ENCODE data around the gene FBXO31.

FBXO31 gene

GRCh38 chr16:87422106-87422505 lies 38.5 kb upstream of the FBXO31 start:
- H3K27me3 ChIP-seq (ENCODE audit: insufficient read depth, poor library complexity, severe bottlenecking), result no peaks in the 10 kb centered on the region
- no peak overlapping the region for H3K4me3 ChIP-seq (replicated peaks; ENCODE audit: insufficient read depth, low read length)
- no peak for TF ChIP-seq SPI1 (IDR thresholded peaks at IDR 0.05; ENCODE audit: borderline replicate concordance, low read depth)
- no peak for TF ChIP-seq REST (IDR thresholded peaks at IDR 0.05; ENCODE audit: insufficient replicate concordance, low read depth)
- TF ChIP-seq GABPA (IDR thresholded peaks at IDR 0.05; ENCODE audit: low read depth), result no peak
- TF ChIP-seq, protein P1, sequence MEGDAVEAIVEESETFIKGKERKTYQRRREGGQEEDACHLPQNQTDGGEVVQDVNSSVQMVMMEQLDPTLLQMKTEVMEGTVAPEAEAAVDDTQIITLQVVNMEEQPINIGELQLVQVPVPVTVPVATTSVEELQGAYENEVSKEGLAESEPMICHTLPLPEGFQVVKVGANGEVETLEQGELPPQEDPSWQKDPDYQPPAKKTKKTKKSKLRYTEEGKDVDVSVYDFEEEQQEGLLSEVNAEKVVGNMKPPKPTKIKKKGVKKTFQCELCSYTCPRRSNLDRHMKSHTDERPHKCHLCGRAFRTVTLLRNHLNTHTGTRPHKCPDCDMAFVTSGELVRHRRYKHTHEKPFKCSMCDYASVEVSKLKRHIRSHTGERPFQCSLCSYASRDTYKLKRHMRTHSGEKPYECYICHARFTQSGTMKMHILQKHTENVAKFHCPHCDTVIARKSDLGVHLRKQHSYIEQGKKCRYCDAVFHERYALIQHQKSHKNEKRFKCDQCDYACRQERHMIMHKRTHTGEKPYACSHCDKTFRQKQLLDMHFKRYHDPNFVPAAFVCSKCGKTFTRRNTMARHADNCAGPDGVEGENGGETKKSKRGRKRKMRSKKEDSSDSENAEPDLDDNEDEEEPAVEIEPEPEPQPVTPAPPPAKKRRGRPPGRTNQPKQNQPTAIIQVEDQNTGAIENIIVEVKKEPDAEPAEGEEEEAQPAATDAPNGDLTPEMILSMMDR (IDR thresholded peaks at IDR 0.05; ENCODE audit: insufficient read depth, low read length), result no peak
- no peak overlapping the region for H3K27ac ChIP-seq (replicated peaks)
- DNase-seq (ENCODE audit: low read depth in 1 of 2, low spot score in 1 of 2), result no peak

DNA sequence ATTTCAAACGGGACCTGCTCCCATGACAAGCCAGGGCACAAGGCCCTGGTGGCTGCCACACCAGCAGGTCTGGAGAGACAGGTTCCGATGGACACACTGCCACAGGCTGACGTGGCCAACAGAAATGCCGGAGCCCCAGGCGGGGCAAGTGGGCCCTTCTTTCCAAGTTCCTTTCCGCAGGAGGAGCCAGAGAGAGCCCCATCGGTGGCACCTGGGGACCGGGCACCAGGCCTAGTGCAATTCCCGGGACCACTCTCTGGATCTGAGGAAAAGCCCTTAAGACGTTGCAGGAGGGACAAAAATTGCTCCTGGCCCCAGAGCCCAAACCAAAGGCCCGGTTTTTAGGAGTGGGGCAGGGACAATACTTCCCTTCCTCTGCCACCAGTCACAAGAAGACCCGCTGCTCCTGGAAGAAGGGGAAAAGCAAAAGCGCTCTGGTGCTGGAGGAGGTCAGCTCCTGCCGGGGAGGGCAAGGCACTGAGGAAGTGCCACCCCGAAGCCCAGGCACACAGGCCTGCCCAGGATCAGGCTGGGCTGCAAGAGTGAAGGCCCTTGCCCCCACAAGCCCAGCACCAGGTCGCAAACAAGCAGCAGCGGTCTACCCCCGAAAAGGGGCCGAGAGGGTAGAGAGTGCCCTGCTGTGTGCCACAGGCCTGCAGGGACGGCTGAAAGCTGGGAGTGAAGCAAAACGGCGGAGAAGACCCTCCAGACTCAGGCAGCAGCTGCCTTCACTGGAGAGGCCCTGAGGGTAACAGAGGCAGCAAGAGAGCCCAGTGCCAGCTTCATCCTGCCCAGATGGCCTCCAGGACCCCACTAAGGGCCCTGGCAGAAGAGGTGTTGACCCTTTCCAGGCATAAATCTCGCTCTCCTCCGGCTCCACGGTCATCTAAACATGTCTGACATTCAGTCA lies 37.7 kb upstream of the FBXO31 start:
- no peaks in the 10 kb centered on the region for H3K27me3 ChIP-seq (ENCODE audit: insufficient read depth, poor library complexity, severe bottlenecking)
- H3K4me3 ChIP-seq (replicated peaks; ENCODE audit: insufficient read depth, low read length), result no peak overlapping the region
- no peak overlapping the region for H3K27ac ChIP-seq (replicated peaks)
- TF ChIP-seq POLR2AphosphoS5 (IDR thresholded peaks at IDR 0.05; ENCODE audit: low read depth) (no peak), GABPA (IDR thresholded peaks at IDR 0.05; ENCODE audit: low read depth) (no peak), REST (IDR thresholded peaks at IDR 0.05; ENCODE audit: insufficient replicate concordance, low read depth) (no peak), SPI1 (IDR thresholded peaks at IDR 0.05; ENCODE audit: borderline replicate concordance, low read depth) (no peak)
- TF ChIP-seq, protein P1 (IDR thresholded peaks at IDR 0.05; ENCODE audit: insufficient read depth, low read length), result no peak
- no peak for DNase-seq (ENCODE audit: low read depth in 1 of 2, low spot score in 1 of 2)

DNA sequence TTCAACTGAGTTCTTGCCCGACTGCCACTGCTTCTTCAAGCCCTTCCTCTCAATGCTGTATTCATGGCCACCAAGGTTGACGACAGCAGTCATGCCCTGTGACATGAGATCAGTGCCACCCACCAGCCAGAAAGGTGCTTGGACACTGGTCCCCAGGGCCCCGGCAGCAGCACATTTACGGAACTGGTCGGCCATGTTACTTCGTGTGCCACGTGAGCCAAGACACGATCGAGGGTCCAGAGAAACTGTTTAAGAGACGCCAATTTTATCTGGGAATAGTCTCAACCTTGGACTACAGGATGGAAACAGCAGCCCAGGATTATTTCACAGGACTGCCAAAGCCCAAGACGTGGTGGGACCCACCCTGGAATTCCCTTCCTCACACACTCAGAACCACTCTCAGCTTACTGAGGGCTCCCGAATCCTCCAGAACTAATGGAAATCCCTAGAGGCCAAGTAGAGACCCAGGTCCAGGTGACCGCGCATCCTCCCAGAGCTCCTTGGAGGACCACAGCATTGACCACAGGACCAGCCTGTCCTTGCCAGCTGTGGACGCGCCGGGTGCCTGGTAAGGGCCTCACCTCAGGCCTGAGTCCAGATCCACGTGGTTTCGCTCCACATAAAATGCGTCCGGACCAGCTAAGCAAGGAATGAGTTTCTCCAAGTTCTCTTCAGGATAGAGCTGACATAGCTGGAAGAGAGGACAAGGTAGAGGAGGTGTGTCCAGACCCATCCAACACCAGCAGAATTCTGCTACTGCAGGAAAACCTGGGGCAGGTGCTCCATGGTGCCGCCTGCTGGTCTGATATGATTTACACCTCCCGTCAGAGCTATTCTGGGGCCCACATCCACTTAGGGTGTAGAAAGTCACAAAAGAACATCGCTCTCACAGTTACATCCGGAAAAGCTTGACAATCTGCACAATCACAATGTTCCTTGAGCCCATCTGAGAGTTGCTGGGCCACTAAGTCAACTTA lies 36.7 kb upstream of the FBXO31 start:
- no peaks in the 10 kb centered on the region for H3K27me3 ChIP-seq (ENCODE audit: insufficient read depth, poor library complexity, severe bottlenecking)
- no peak for DNase-seq (ENCODE audit: low read depth in 1 of 2, low spot score in 1 of 2)
- TF ChIP-seq, protein P1 (IDR thresholded peaks at IDR 0.05; ENCODE audit: insufficient read depth, low read length), result no peak
- TF ChIP-seq GABPA (IDR thresholded peaks at IDR 0.05; ENCODE audit: low read depth) (no peak), POLR2AphosphoS5 (IDR thresholded peaks at IDR 0.05; ENCODE audit: low read depth) (no peak), REST (IDR thresholded peaks at IDR 0.05; ENCODE audit: insufficient replicate concordance, low read depth) (no peak), SPI1 (IDR thresholded peaks at IDR 0.05; ENCODE audit: borderline replicate concordance, low read depth) (no peak)

More for the DNA sequence above, 36.7 kb upstream of the FBXO31 start:
- no peak overlapping the region for H3K27ac ChIP-seq (replicated peaks)
- H3K4me3 ChIP-seq (replicated peaks; ENCODE audit: insufficient read depth, low read length), result no peak overlapping the region
